Kidney epithelial cell (primary cell): ENCODE data around the gene DVL1. TPM values are rescaled to one million over a fixed set of nuclear protein-coding genes. Genes with fewer than 3 reads are reported as not detected.
A peak's percentile ranks its signal among the peaks of the same experiment; 100 is the strongest.

Source experiments
- DNase-seq: peaks from one replicate; pipeline ENCODE4 v3.0.0-alpha.2; 2010; ENCODE audit warnings: low read depth
- H3K27me3 ChIP-seq: 2 replicates; pipeline ENCODE4 v1.6.0; 2011; ENCODE audit warnings: low read length; ENCODE audit not compliant: control insufficient read depth, insufficient read depth
- H3K36me3 ChIP-seq: 2 replicates; pipeline ENCODE4 v1.5.1; 2011; ENCODE audit warnings: low read length; ENCODE audit not compliant: control insufficient read depth, insufficient read depth
- H3K4me3 ChIP-seq: 2 replicates; pipeline ENCODE4 v1.5.1; 2011; ENCODE audit warnings: low read depth, mild to moderate bottlenecking, control low read depth, low read length
- total RNA-seq: library from RNA; depleted of rRNA; stranded (reverse); fragments of >200 nt; gene quantifications from 2 replicates; pipeline ENCODE4 v1.2.3, GENCODE V29; 2015
- TF ChIP-seq, protein P1 (sequence below): IDR thresholded peaks from 2 replicates; pipeline ENCODE4 v1.5.1; 2011; ENCODE audit warnings: mild to moderate bottlenecking, moderate library complexity, low read length, control low read depth, inconsistent platforms; ENCODE audit not compliant: insufficient read depth, poor library complexity, severe bottlenecking

The DVL1 gene
- 87.3 and 101 TPM in 2 replicates for total RNA-seq

DNA sequence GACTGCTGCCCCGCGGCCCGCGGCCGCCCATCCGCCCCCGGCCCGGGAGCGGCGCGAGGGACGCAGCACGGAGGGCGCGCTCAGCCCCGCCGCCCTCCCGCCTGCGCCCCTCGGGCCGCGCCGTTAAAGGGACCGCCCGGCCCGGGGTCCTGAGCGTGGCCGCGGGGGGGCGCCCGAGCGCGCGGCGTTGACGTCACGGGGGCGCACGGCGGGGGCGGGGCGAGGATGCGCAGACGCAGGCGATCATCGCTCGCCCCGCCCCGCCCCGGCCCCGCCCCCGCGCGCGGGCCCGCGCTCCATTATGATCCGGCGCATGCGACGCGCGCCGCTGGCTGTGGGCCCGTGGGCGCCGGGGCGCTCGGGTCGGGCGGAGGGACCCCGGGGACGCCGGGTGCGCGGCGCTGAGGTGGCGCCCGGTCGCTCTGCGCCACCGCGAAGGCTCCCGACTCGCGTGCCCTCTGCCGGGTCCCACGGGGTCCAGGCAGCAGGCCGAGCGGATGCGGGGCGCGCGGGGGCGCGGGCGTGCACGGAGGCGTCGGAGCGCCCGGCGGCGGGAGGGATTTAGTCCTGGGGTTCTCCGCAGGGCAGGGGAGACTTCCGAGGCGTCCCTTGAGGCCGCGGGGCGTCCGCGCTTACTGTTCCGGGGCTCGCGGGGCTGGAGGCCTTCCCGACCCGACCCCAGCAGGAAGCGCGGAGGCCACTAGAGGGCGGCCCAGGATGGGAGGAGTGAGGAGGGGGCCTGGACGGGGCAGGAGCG lies at the start of gene DVL1:
TSS of gene DVL1 (minus strand) at position 163 of the 757 bp plus-strand sequence. CDS start 353 bp downstream, outside the sequence.
- DNase-seq: no peak
- Histone ChIP-seq H3K4me3 (peak within 1 kb of the TSS; percentile 86), H3K27me3 (peaks cover 10% of the 10 kb centered on the region), H3K36me3 (peaks cover under 1% of the 10 kb centered on the region)
- TF ChIP-seq, protein P1, sequence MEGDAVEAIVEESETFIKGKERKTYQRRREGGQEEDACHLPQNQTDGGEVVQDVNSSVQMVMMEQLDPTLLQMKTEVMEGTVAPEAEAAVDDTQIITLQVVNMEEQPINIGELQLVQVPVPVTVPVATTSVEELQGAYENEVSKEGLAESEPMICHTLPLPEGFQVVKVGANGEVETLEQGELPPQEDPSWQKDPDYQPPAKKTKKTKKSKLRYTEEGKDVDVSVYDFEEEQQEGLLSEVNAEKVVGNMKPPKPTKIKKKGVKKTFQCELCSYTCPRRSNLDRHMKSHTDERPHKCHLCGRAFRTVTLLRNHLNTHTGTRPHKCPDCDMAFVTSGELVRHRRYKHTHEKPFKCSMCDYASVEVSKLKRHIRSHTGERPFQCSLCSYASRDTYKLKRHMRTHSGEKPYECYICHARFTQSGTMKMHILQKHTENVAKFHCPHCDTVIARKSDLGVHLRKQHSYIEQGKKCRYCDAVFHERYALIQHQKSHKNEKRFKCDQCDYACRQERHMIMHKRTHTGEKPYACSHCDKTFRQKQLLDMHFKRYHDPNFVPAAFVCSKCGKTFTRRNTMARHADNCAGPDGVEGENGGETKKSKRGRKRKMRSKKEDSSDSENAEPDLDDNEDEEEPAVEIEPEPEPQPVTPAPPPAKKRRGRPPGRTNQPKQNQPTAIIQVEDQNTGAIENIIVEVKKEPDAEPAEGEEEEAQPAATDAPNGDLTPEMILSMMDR: peak; percentile 56

DNA sequence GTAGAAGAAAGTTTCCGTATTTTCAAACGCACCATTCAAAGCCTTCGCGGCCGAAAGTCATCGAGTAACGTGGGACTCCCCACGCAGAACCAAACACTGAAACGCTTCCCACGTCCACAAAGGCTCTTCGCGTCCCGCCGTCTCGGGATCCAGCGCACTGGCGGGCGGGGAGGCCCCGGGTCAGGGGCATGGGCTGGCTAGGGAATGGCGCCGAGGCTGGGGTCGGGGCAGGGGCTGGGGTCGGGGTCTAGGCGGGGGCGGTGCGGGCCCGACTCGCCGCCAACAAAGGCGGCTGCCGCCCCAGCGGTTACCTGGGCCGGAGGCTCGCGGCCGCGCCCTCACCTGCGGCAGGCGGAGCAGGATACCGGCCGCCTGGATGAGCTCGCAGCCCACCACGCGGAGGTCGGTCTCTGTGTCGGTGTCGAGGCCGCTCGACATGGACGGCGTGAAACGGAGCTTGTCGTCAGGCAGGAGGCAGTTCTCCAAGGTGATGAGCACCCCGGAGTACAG lies 49.5 kb upstream of the DVL1 start:
- DNase-seq: no peak
- TF ChIP-seq, protein P1: no peak
- H3K36me3 ChIP-seq: peaks cover 9% of the 10 kb centered on the region

DNA sequence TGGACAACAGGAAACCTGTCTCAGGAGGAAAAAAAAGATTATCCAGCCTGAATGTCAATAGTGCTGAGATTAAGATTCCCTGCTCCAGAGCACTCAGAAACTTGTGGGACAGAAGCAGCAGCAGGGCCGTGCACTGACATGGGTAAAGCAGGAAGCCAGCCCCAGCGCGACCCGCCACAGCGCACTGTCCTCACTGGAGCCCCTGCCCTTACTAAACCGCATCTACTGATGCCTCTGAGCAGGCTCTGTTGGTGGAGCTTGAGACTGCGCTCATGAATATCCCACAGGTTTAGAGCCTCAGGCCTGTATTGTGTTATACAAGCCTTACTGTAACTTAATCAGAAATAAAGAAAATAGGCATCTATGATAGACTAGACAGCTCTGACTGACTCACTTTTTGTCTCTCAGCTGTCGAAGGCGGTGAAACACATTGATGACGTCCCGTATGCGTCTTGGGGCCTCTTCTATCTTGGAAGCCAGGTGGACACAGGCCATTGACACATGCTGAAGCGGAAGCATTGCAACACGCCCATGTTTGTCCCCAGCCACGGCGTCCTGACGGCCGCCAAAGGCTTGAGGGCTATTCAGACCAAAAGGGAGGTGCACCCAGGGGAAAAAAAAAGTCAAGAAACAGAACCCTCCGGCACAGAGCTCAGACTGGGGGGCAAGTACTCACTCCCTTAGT lies 48.8 kb upstream of the DVL1 start:
- peak overlapping the region; percentile 96 for H3K4me3 ChIP-seq
- DNase-seq: no peak
- peaks cover 10% of the 10 kb centered on the region for H3K36me3 ChIP-seq
- no peaks in the 10 kb centered on the region for H3K27me3 ChIP-seq
- TF ChIP-seq, protein P1: no peak

More for the DNA sequence above, 49.5 kb upstream of the DVL1 start:
- Histone ChIP-seq H3K4me3 (peak overlapping the region; percentile 96), H3K27me3 (no peaks in the 10 kb centered on the region)

DNA sequence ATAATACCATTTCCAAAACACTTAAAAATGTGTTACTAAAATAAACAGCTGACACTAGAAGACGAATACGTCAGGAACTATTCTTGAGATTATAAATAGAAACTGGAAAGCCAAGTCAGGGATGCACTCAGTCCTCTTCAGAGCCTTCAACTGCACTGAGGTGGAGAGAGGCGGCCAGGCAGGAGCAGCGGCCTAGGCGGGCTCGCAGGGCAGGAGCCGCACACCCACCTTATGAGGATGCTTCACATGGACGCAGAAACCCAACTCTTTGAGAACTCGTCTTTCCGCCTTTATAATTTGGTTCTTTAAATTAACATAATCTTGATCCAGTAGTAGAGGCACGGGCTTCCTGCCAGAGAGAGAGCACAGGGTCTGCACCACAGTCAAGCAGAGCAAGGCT lies 45.9 kb upstream of the DVL1 start:
- TF ChIP-seq, protein P1: no peak
- no peaks in the 10 kb centered on the region for H3K27me3 ChIP-seq
- DNase-seq: no peak
- peaks cover 8% of the 10 kb centered on the region for H3K36me3 ChIP-seq
- no peak overlapping the region for H3K4me3 ChIP-seq

DNA sequence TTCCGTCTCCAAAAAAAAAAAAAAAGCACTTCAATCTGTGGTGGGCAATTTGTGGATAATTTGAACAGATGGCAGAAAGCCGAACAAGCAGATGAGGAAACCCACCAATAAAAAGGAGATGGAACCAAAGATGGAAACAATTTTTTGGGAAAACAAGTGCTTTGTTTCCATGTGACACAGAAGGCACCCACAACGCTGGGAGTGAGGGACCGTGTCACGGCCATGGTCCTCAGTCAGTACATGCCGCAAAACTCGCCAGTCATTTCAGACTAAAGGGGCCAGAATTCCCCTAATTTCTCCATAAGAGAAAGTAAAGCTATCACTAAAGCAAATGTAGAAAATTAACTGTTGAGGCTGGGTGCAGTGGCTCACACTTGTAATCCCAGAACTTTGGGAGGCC lies 44.9 kb upstream of the DVL1 start:
- no peak for DNase-seq
- Histone ChIP-seq H3K27me3 (no peaks in the 10 kb centered on the region), H3K4me3 (no peak overlapping the region), H3K36me3 (peaks cover 7% of the 10 kb centered on the region)
- TF ChIP-seq, protein P1: no peak
